ENCODE measurements around the gene RXRB. TPM values are rescaled to one million over a fixed set of nuclear protein-coding genes. Genes with fewer than 3 reads are reported as not detected.

RXRB gene
- polyA plus RNA-seq, 3 donors: 4.5 to 74.5 (median 5.1) TPM

- intact Hi-C loops (cut with micrococcal nuclease): loop anchor here (5.0 to 10.0 kb wide), 2 partner anchors 37 to 205 kb away; partner anchors contain the start of genes CUTA (in 1 of the 2) and PHF1 (in 1 of the 2)
- H3K27ac Mint-ChIP-seq: peak overlapping the region in 1 of 7 donors; percentile 5
- WGBS (ENCODE audit: insufficient coverage): 97% methylated on average over 10 of the region's 10 CpGs
- Histone ChIP-seq H3K9me3 (replicated peaks in 1 of 2; ENCODE audit: control insufficient read depth in 1 of 2, insufficient read depth in 1 of 2, low read length in 2 of 2) (no peaks in the 10 kb centered on the region), H3K79me2 (ENCODE audit: insufficient read depth, low read length) (no peaks in the 10 kb centered on the region), H3K36me3 (replicated peaks in 1 of 2; ENCODE audit: control insufficient read depth in 1 of 2, insufficient read depth in 2 of 2, low read length in 2 of 2) (peaks cover 10 to 29% of the 10 kb centered on the region in 2 donors), H2AFZ (ENCODE audit: insufficient read depth, low read depth, low read length, poor library complexity, severe bottlenecking) (no peak overlapping the region), H4K20me1 (ENCODE audit: insufficient read depth, low read length) (no peaks in the 10 kb centered on the region), H3K4me3 (replicated peaks in 1 of 3; ENCODE audit: low read depth in 2 of 3, low read length in 3 of 3) (no peak overlapping the region), H3K27ac (ENCODE audit: low read depth in 1 of 2, low read length in 2 of 2) (no peak overlapping the region), H3K9ac (ENCODE audit: insufficient read depth, low read length, poor library complexity, severe bottlenecking) (no peak overlapping the region), H3K4me2 (replicated peaks; ENCODE audit: extremely low read depth, low read length, poor library complexity, severe bottlenecking) (no peak overlapping the region), H3K4me1 (ENCODE audit: control insufficient read depth in 1 of 2, insufficient read depth in 2 of 2, low read length in 2 of 2) (peaks cover 31 to 42% of the 10 kb centered on the region in 2 donors), H3K27me3 (ENCODE audit: control insufficient read depth in 2 of 2, insufficient read depth in 2 of 2, low read length in 2 of 2) (peaks cover 10 to 28% of the 10 kb centered on the region in 2 donors)
- peaks cover 25 to 29% of the 10 kb centered on the region in 2 donors for H3K36me3 Mint-ChIP-seq
- peaks cover 30 to 43% (median 33%) of the 10 kb centered on the region in 3 donors for H3K27me3 Mint-ChIP-seq (ENCODE audit: low read depth in 3 of 3)
- TF ChIP-seq CTCF (IDR thresholded peaks at IDR 0.05): no peak
- peaks cover 43% of the 10 kb centered on the region for H3K4me1 Mint-ChIP-seq
- H3K4me3 Mint-ChIP-seq: no peak overlapping the region
- no peak for DNase-seq
- H3K9me3 Mint-ChIP-seq: peaks cover 0 to 7% (median 0%) of the 10 kb centered on the region in 7 donors
Observed at GRCh38 chr6:33209856-33210255, 9.4 kb upstream of the RXRB start.

- Histone ChIP-seq H3K9ac (ENCODE audit: insufficient read depth, low read length, poor library complexity, severe bottlenecking) (peak within 1 kb of the TSS; percentile 83), H3K27me3 (ENCODE audit: control insufficient read depth in 2 of 2, insufficient read depth in 2 of 2, low read length in 2 of 2) (peaks cover 4 to 13% of the 10 kb centered on the region in 2 donors), H4K20me1 (ENCODE audit: insufficient read depth, low read length) (peaks cover 8% of the 10 kb centered on the region), H3K4me1 (ENCODE audit: control insufficient read depth in 1 of 2, insufficient read depth in 2 of 2, low read length in 2 of 2) (peaks cover 37 to 50% of the 10 kb centered on the region in 2 donors), H3K9me3 (replicated peaks in 1 of 2; ENCODE audit: control insufficient read depth in 1 of 2, insufficient read depth in 1 of 2, low read length in 2 of 2) (no peaks in the 10 kb centered on the region), H2AFZ (ENCODE audit: insufficient read depth, low read depth, low read length, poor library complexity, severe bottlenecking) (peak within 1 kb of the TSS; percentile 97), H3K4me2 (replicated peaks; ENCODE audit: extremely low read depth, low read length, poor library complexity, severe bottlenecking) (peak within 1 kb of the TSS; percentile 99), H3K27ac (ENCODE audit: low read depth in 1 of 2, low read length in 2 of 2) (peak within 1 kb of the TSS; percentile 54 to 87), H3K4me3 (replicated peaks in 1 of 3; ENCODE audit: low read depth in 2 of 3, low read length in 3 of 3) (peak within 1 kb of the TSS; percentile 73 to 92 (median 89)), H3K79me2 (ENCODE audit: insufficient read depth, low read length) (no peaks in the 10 kb centered on the region), H3K36me3 (replicated peaks in 1 of 2; ENCODE audit: control insufficient read depth in 1 of 2, insufficient read depth in 2 of 2, low read length in 2 of 2) (peaks cover 15 to 34% of the 10 kb centered on the region in 2 donors)
- Mint-ChIP-seq H3K4me1 (peaks cover 40% of the 10 kb centered on the region), H3K9me3 (peaks cover 0 to 3% (median 0%) of the 10 kb centered on the region in 7 donors), H3K36me3 (peaks cover 29 to 33% of the 10 kb centered on the region in 2 donors), H3K27me3 (ENCODE audit: low read depth in 3 of 3) (peaks cover 15 to 27% (median 26%) of the 10 kb centered on the region in 3 donors), H3K4me3 (peak within 1 kb of the TSS; percentile 92 to 96), H3K27ac (peak within 1 kb of the TSS; percentile 83 to 95 (median 88))
- TF ChIP-seq CTCF (IDR thresholded peaks at IDR 0.05): no peak
- intact Hi-C loops (cut with micrococcal nuclease): loop anchor here in 1 of 2 donors (10.0 kb wide), 1 partner anchor 206 kb away; the partner anchor contains the start of genes CUTA and PHF1
- 0% methylated on average over 56 of the region's 86 CpGs for WGBS (ENCODE audit: insufficient coverage)
- peak; percentile 78 to 84 (median 82) for DNase-seq
Observed at GRCh38 chr6:33208091-33208967, 7.9 kb upstream of the RXRB start, which contains the start of gene RING1. TSS of gene RING1 (plus strand) at chr6:33208500. CDS start at chr6:33208823, 323 bp downstream.
